ENCODE measurements around the gene MACROH2A2.

- no peak for TF ChIP-seq SIN3A (IDR thresholded peaks at IDR 0.05; ENCODE audit: borderline replicate concordance, insufficient read depth, low read length)
- TF ChIP-seq TAF1 (IDR thresholded peaks at IDR 0.05; ENCODE audit: borderline replicate concordance, insufficient read depth, low read length), result no peak
These were observed 70.1 kb downstream of the MACROH2A2 start for GRCh38 chr10:70122742-70123141.

Measured in PFSK-1 (cell line).